Uterus (tissue), 4 donors: ENCODE measurements around the gene BCAS4. TPM values are rescaled to one million over a fixed set of nuclear protein-coding genes. Genes with fewer than 3 reads are reported as not detected.

Source experiments
- DNase-seq, 2 donors: peaks; one replicate each; pipeline ENCODE4 v3.0.0-alpha.2; 2019 to 2020
- H3K27ac ChIP-seq, 2 donors: fragments of 200-600 bp; sonication (generic); 1 replicate in 1 of 2; 2 replicates in 1 of 2; pipeline ENCODE4 v1.5.1; 2016 to 2018
- H3K27me3 ChIP-seq, 2 donors: fragments of 200-600 bp; sonication (generic); one replicate each; pipeline ENCODE4 v1.5.1; 2018 to 2019; ENCODE audit warnings: control low read depth in 1 of 2
- H3K36me3 ChIP-seq, 2 donors: fragments of 200-600 bp; sonication (generic); one replicate each; pipeline ENCODE4 v1.5.1; 2019; ENCODE audit warnings: control low read depth in 1 of 2
- H3K4me1 ChIP-seq, 2 donors: fragments of 200-600 bp; sonication (generic); one replicate each; pipeline ENCODE4 v1.5.1; 2018 to 2019; ENCODE audit warnings: control low read depth in 1 of 2
- H3K4me3 ChIP-seq, 2 donors: fragments of 200-600 bp; sonication (generic); 1 replicate in 1 of 2; 2 replicates in 1 of 2; pipeline ENCODE4 v1.5.1; 2018 to 2019; ENCODE audit warnings: mild to moderate bottlenecking in 1 of 2
- H3K9me3 ChIP-seq, 2 donors: fragments of 200-600 bp; sonication (generic); one replicate each; pipeline ENCODE4 v1.5.1; 2019; ENCODE audit warnings: control low read depth in 1 of 2
- POLR2A ChIP-seq, 2 donors: fragments of 450-650 bp; IDR thresholded peaks; one replicate each; pipeline ENCODE4 v1.6.1; 2016; ENCODE audit warnings: antibody characterized with exemption in 2 of 2, mild to moderate bottlenecking in 1 of 2, moderate library complexity in 1 of 2
- intact Hi-C: fragments of 100-400 bp; cut with DNase I; formaldehyde crosslinking; loops from one replicate; pipeline ENCODE4 v1.15.1; 2023; ENCODE audit warnings: low total_unique reads
- total RNA-seq, 4 donors: library from RNA; depleted of rRNA in 3 of 4; stranded (reverse); fragments of >200 nt in 3 of 4; gene quantifications; one replicate each; pipeline versions ENCODE4 v1.1.0 to v1.2.4, GENCODE V29; 2014 to 2023
- TF ChIP-seq, protein P1 (sequence below), 4 experiments: fragments of 200-600 bp in 2 of 4; fragments of 450-650 bp in 2 of 4; sonication (generic) in 2 of 4; IDR thresholded peaks; one replicate each; pipeline ENCODE4 v1.5.1; 2016 to 2019; ENCODE audit warnings: antibody characterized with exemption in 4 of 4, mild to moderate bottlenecking in 2 of 4, moderate library complexity in 1 of 4
- donor health status: DM: yes; HTN: yes; CAD: no.

BCAS4 gene
- total RNA-seq, 4 donors from 2014 or later = under 0.01 to 9.1 (median 3.5) TPM; not detected in 1

DNA sequence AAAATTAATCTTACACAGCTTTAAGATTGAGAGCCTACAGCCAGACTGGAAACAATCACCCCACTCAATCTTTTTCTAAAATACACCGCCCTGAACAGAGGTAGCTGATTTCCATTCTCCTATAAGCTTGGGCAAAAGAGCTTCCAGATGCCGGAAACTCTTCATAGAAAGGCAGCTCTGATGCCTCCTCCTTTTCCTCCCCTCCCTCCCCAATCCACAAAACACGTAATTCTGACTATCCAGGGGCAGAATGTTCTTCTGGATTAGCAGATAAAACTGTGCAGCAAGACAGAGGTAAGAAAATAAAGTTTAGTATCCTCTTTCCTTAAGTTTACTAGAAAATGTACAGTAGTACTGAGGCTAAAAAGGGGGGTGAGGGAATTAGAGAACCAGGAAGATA, 120.6 kb downstream of the BCAS4 start:
- H3K36me3 ChIP-seq = no peaks in the 10 kb centered on the region
- H3K27ac ChIP-seq = peak overlapping the region; percentile 42 to 48

DNA sequence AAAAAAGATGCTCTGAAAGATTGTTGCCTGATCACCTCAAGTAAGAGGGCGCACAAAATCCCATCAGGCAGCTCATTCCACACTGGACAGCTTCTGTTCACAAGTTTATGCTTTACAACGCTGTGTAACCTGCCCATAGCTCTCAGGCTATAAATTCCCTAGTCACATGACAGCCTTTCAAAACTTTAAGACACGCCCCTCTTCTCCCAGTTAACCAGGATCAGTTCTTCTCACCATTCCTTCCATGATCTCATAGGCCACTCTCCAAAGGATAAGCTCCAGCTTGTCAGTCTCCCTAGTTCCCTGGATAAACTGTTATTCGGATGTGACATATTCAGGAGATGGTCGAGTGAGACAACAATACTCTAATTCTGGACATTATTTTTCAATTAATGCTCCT, 121.4 kb downstream of the BCAS4 start:
- intact Hi-C loops = no loop called here
- no peaks in the 10 kb centered on the region for H3K36me3 ChIP-seq
- H3K9me3 ChIP-seq = no peaks in the 10 kb centered on the region
- TF ChIP-seq, protein P1, sequence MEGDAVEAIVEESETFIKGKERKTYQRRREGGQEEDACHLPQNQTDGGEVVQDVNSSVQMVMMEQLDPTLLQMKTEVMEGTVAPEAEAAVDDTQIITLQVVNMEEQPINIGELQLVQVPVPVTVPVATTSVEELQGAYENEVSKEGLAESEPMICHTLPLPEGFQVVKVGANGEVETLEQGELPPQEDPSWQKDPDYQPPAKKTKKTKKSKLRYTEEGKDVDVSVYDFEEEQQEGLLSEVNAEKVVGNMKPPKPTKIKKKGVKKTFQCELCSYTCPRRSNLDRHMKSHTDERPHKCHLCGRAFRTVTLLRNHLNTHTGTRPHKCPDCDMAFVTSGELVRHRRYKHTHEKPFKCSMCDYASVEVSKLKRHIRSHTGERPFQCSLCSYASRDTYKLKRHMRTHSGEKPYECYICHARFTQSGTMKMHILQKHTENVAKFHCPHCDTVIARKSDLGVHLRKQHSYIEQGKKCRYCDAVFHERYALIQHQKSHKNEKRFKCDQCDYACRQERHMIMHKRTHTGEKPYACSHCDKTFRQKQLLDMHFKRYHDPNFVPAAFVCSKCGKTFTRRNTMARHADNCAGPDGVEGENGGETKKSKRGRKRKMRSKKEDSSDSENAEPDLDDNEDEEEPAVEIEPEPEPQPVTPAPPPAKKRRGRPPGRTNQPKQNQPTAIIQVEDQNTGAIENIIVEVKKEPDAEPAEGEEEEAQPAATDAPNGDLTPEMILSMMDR (IDR thresholded peaks at IDR 0.05) = no peak
- no peak for TF ChIP-seq POLR2A (IDR thresholded peaks at IDR 0.05)
- no peak overlapping the region for H3K4me3 ChIP-seq
- H3K27me3 ChIP-seq = no peaks in the 10 kb centered on the region
- no peak for DNase-seq
- H3K27ac ChIP-seq = peak overlapping the region; percentile 42 to 48
- H3K4me1 ChIP-seq = peaks cover 5 to 36% of the 10 kb centered on the region in 2 donors

More for the DNA sequence above, 120.6 kb downstream of the BCAS4 start:
- Histone ChIP-seq H3K9me3 (no peaks in the 10 kb centered on the region), H3K27me3 (no peaks in the 10 kb centered on the region), H3K4me3 (no peak overlapping the region), H3K4me1 (peaks cover 12 to 29% of the 10 kb centered on the region in 2 donors)
- no peak for DNase-seq
- TF ChIP-seq, protein P1 (IDR thresholded peaks at IDR 0.05) = no peak
- TF ChIP-seq POLR2A (IDR thresholded peaks at IDR 0.05) = no peak
- intact Hi-C loops = no loop called here

DNA sequence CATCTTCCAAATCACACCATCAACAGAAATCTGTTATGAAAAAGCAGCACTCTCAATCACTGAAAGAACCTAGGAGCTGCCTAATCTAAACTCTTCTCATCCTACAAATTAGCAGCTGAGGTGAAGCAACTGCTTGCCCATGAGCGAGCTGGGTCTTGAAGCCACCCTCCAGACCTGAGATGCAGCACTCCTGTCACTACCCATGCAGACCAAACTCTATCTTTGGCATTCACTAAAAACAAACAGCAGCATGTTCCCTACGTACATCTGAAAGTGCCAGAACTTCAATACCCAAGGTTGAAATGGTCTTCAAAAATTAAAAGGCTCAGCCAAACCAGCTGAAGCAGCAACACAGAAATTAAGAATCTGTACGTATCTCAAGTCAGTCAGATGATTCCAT, 122.1 kb downstream of the BCAS4 start:
- TF ChIP-seq POLR2A (IDR thresholded peaks at IDR 0.05) = no peak
- TF ChIP-seq, protein P1 (IDR thresholded peaks at IDR 0.05) = no peak
- Histone ChIP-seq H3K4me3 (no peak overlapping the region), H3K36me3 (no peaks in the 10 kb centered on the region), H3K9me3 (no peaks in the 10 kb centered on the region), H3K27me3 (no peaks in the 10 kb centered on the region), H3K27ac (peak overlapping the region; percentile 38 to 48), H3K4me1 (peaks cover 2 to 38% of the 10 kb centered on the region in 2 donors)
- intact Hi-C loops = no loop called here
- no peak for DNase-seq

DNA sequence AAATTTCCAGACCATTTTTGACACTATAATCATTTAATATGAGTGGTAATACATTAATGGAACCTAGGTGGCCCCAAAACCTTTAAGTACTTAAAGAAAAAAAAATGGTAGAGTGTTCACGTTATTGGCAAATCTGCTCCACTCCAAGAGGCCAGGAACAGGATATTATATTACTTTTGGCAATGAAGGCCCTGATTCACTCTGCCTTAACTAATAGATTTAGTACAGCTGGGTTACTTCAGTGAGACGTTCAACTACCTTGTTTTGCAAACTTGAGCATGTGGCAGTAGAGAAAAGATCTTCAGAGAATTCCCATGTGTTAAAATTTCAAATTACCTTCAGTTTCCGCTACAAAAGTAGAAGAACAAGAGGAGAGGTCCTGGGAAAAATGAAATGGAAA, 123.5 kb downstream of the BCAS4 start:
- Histone ChIP-seq H3K9me3 (no peaks in the 10 kb centered on the region), H3K4me3 (no peak overlapping the region), H3K27me3 (no peaks in the 10 kb centered on the region), H3K4me1 (peaks cover 0 to 36% of the 10 kb centered on the region in 2 donors), H3K27ac (peak overlapping the region; percentile 38 to 41), H3K36me3 (no peaks in the 10 kb centered on the region)
- intact Hi-C loops = no loop called here
- no peak for DNase-seq
- TF ChIP-seq POLR2A (IDR thresholded peaks at IDR 0.05) = no peak
- TF ChIP-seq, protein P1 (IDR thresholded peaks at IDR 0.05) = no peak

DNA sequence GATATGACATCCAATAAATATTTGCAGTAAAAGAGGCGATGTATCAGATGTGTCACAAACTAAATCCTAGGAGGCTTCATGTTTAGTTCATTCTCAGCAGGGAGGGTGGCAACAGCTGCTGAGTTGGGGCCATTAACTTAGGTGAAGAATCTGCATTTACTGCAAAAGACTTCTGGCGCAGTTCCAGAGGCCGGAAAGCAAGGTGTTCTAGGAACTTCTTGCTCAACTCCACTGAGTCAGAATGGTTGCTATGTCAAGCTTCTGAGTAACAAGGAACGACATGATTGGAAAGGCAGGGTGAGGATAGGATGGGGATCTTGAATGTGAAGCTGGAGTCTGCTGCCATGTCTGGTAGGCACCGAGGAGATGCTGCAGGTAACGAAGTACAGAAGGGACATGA, 124.7 kb downstream of the BCAS4 start:
- Histone ChIP-seq H3K27ac (peak overlapping the region; percentile 41 to 43), H3K4me3 (no peak overlapping the region), H3K27me3 (no peaks in the 10 kb centered on the region), H3K36me3 (no peaks in the 10 kb centered on the region), H3K9me3 (no peaks in the 10 kb centered on the region), H3K4me1 (peaks cover 0 to 36% of the 10 kb centered on the region in 2 donors)
- TF ChIP-seq POLR2A (IDR thresholded peaks at IDR 0.05) = no peak
- TF ChIP-seq, protein P1 (IDR thresholded peaks at IDR 0.05) = no peak
- intact Hi-C loops = no loop called here
- peak; percentile 71 to 74 for DNase-seq
